ENCODE results near the gene ST6GALNAC4. TPM values are rescaled to one million over a fixed set of nuclear protein-coding genes. Genes with fewer than 3 reads are reported as not detected.

The ST6GALNAC4 gene
- total and polyA plus RNA-seq, 9 of the 15 experiments (the other 6 are each of a cell fraction or from before 2014, with no cell fraction given) = 2.6 to 43.1 (median 15.4) TPM

DNA sequence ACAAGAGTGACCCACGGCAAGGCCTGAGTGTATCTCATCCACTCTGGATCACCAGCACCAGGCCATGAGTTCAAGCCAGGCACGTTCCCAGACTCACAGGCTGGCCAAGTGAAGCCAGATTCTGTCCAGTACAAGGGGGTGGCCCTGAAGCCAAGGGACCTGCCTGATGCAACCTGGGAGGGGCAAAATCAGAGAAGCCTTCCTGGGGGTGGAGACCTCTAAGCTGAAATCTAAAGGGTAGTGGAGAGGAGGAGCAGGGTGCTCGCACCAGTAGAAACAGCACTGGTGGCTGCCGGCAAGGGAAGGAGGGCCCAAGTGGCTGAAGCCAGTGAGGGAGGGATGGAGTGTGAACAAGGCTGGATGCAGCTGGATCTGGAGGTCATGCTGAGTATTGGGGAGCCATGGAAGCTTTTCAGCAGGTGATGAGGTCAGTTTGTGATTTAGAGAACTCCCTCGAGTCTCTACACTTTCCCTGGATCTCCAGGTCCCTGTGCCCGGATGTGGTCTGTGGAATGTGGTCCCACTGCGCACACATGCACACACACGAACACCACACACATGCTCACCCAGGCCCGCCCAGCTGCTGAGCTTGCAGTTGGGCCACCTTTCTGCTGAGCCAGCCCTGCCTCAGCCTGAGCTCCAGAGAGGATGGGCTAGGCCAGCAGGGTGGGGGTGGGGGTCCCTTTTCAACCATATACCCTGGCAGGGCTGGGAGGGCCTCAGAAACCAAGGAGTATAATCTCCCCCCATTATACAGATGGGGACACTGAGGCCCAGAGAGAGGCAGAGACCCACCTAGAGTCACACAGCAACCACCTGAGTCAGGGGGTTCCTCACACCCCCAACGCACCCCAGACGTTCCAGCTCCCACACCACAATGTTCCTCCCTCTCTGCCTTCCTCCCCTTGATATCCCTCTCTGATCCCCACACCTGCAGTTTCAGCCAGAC is 12.1 kb upstream of the ST6GALNAC4 start:
- no peaks in the 10 kb centered on the region for H4K20me1 ChIP-seq (replicated peaks; ENCODE audit: control insufficient read depth, insufficient read depth, low read length)
- H3K9ac ChIP-seq (ENCODE audit: insufficient read depth in 1 of 2, low read depth in 2 of 2, low read length in 2 of 2) = peak overlapping the region in 1 of 2 experiments; percentile 69; a peak in 2 of 4 replicates
- intact Hi-C loops (cut with micrococcal nuclease) (no loop called here), in situ Hi-C loops (cut with MboI) (loop anchor here (5.0 to 10.0 kb wide), 2 partner anchors 427 to 714 kb away; no protein-coding TSS in a partner anchor)
- peaks cover 37 to 72% of the 10 kb centered on the region in 2 experiments for H3K4me1 ChIP-seq (replicated peaks in 1 of 2; ENCODE audit: control insufficient read depth in 2 of 2, insufficient read depth in 2 of 2, low read length in 2 of 2)
- no peak overlapping the region for H3K4me3 ChIP-seq
- POLR2A ChIA-PET = interaction anchor here (0.5 to 1.4 kb wide), 6 partner anchors 10 to 847 kb away, joined by 3 to 5 read pairs (median 3); no protein-coding TSS in a partner anchor
- FAIRE-seq (no peak), ATAC-seq (peak; percentile 17), DNase-seq (ENCODE audit: extremely low read depth in 1 of 4, low spot score in 3 of 4) (peak in 1 of 4 experiments; percentile 42)
- H3K9me1 ChIP-seq (ENCODE audit: control insufficient read depth, insufficient read depth, low read length) = no peaks in the 10 kb centered on the region
- CTCF ChIA-PET (ENCODE audit: low intra/inter-chr PET ratio) = no interaction called here
- H3K79me2 ChIP-seq (ENCODE audit: control insufficient read depth, insufficient read depth, low read length) = 0 out of 3 replicates have a peak, but pooled peaks cover 4% of the 10 kb centered on the region
- H3K9me3 ChIP-seq (replicated peaks; ENCODE audit: control insufficient read depth, insufficient read depth, low read depth, low read length) = no peaks in the 10 kb centered on the region
- no TSS peak for BruUV-seq (replicated peaks)
- H2AFZ ChIP-seq (ENCODE audit: low read depth, low read length) = no peak overlapping the region
- peak overlapping the region; percentile 57; the same call in 1 of the 2 replicates for H3K4me2 ChIP-seq (ENCODE audit: insufficient read depth, low read length)
- H3K27me3 ChIP-seq (ENCODE audit: control insufficient read depth in 2 of 2, insufficient read depth in 2 of 2, low read length in 2 of 2) = no peaks in the 10 kb centered on the region
- H3K36me3 ChIP-seq (ENCODE audit: control insufficient read depth, insufficient read depth, low read length) = no peaks in the 10 kb centered on the region
- no peak overlapping the region; the same call in 2 of the 3 replicates for H3K27ac ChIP-seq (ENCODE audit: extremely low read depth, low read depth, low read length)
- 50% methylated on average over 9 of the region's 11 CpGs for WGBS (ENCODE audit: insufficient coverage, low coverage, missing lambda C conversion rate)
- TF ChIP-seq SRF (CRISPR knock-in tag; IDR thresholded peaks at IDR 0.05) (no peak), ZFP36 (IDR thresholded peaks at IDR 0.05; ENCODE audit: low read depth, low read length, partially characterized antibody) (peak; percentile 86), BCOR (IDR thresholded peaks at IDR 0.05) (peak; percentile 86), ZNF184 (CRISPR knock-in tag; IDR thresholded peaks at IDR 0.05) (no peak), RCOR1 (IDR thresholded peaks at IDR 0.05; ENCODE audit: borderline replicate concordance in 1 of 2, low read depth in 2 of 2, low read length in 2 of 2) (0 out of 4 replicates have a peak, but pooled peaks of 1 of the 2 experiments have one; percentile 23), ZNF263 (CRISPR knock-in tag; IDR thresholded peaks at IDR 0.05; ENCODE audit: borderline replicate concordance) (no peak; the same call in 1 of the 2 replicates), ZNF224 (CRISPR knock-in tag; IDR thresholded peaks at IDR 0.05) (no peak), PPARD (CRISPR knock-in tag; IDR thresholded peaks at IDR 0.05) (no peak), POLR2A (conservative IDR thresholded peaks at IDR 0.05) (0 out of 2 replicates have a peak, but pooled peaks have one; percentile 24)
- TF ChIP-seq, protein P1, sequence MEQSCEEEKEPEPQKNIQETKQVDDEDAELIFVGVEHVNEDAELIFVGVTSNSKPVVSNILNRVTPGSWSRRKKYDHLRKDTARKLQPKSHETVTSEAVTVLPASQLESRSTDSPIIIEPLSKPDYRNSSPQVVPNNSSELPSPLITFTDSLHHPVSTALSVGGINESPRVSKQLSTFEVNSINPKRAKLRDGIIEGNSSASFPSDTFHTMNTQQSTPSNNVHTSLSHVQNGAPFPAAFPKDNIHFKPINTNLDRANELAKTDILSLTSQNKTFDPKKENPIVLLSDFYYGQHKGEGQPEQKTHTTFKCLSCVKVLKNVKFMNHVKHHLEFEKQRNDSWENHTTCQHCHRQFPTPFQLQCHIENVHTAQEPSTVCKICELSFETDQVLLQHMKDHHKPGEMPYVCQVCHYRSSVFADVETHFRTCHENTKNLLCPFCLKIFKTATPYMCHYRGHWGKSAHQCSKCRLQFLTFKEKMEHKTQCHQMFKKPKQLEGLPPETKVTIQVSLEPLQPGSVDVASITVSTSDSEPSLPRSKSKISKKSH (CRISPR knock-in tag; IDR thresholded peaks at IDR 0.05) = no peak
- TF ChIP-seq, protein P2, sequence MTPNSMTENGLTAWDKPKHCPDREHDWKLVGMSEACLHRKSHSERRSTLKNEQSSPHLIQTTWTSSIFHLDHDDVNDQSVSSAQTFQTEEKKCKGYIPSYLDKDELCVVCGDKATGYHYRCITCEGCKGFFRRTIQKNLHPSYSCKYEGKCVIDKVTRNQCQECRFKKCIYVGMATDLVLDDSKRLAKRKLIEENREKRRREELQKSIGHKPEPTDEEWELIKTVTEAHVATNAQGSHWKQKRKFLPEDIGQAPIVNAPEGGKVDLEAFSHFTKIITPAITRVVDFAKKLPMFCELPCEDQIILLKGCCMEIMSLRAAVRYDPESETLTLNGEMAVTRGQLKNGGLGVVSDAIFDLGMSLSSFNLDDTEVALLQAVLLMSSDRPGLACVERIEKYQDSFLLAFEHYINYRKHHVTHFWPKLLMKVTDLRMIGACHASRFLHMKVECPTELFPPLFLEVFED (CRISPR knock-in tag; conservative IDR thresholded peaks at IDR 0.05) = no peak
- TF ChIP-seq, protein P3, sequence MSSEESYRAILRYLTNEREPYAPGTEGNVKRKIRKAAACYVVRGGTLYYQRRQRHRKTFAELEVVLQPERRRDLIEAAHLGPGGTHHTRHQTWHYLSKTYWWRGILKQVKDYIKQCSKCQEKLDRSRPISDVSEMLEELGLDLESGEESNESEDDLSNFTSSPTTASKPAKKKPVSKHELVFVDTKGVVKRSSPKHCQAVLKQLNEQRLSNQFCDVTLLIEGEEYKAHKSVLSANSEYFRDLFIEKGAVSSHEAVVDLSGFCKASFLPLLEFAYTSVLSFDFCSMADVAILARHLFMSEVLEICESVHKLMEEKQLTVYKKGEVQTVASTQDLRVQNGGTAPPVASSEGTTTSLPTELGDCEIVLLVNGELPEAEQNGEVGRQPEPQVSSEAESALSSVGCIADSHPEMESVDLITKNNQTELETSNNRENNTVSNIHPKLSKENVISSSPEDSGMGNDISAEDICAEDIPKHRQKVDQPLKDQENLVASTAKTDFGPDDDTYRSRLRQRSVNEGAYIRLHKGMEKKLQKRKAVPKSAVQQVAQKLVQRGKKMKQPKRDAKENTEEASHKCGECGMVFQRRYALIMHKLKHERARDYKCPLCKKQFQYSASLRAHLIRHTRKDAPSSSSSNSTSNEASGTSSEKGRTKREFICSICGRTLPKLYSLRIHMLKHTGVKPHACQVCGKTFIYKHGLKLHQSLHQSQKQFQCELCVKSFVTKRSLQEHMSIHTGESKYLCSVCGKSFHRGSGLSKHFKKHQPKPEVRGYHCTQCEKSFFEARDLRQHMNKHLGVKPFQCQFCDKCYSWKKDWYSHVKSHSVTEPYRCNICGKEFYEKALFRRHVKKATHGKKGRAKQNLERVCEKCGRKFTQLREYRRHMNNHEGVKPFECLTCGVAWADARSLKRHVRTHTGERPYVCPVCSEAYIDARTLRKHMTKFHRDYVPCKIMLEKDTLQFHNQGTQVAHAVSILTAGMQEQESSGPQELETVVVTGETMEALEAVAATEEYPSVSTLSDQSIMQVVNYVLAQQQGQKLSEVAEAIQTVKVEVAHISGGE (CRISPR knock-in tag; IDR thresholded peaks at IDR 0.05) = no peak
